Esophagus muscularis mucosa (tissue), 4 donors: ENCODE measurements around the gene CACNA1E.

Source experiments
- CTCF ChIP-seq, 3 experiments: fragments of 200-600 bp in 2 of 3; fragments of 450-650 bp in 1 of 3; sonication (generic) in 2 of 3; IDR thresholded peaks; one replicate each; pipeline ENCODE4 v1.5.1; 2017 to 2019; ENCODE audit warnings: antibody characterized with exemption in 3 of 3, mild to moderate bottlenecking in 2 of 3, moderate library complexity in 1 of 3
- EP300 ChIP-seq: sonication (generic); formaldehyde crosslinking; IDR thresholded peaks from one replicate; pipeline ENCODE4 v1.6.1; 2017; ENCODE audit warnings: antibody characterized with exemption
- POLR2A ChIP-seq: fragments of 450-650 bp; IDR thresholded peaks from one replicate; pipeline ENCODE4 v1.6.1; 2017; ENCODE audit warnings: antibody characterized with exemption, moderate library complexity, mild to moderate bottlenecking, low read depth
- POLR2AphosphoS5 ChIP-seq, 2 donors: sonication (generic); formaldehyde crosslinking; IDR thresholded peaks; one replicate each; pipeline ENCODE4 v1.6.1; 2017; ENCODE audit warnings: antibody characterized with exemption in 2 of 2

DNA sequence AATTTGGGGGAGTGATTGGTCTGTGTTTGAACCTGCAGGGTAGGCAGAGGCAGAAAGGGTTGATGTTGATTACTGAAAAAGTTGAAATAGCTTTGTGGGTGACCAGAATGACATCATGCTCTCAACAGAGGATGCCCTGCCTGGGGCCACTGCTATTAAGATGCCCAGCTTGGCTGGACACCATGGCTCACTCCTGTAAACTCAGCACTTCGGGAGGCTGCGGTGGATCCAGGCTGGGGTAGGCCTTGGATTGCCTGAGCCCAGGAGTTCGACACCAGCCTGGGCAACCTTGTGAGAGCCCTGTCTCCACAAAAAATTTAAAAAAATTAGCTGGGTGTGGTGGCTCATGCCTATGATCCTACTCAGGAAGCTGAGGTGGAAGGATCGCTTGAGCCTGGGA, 42.8 kb upstream of the CACNA1E start:
- TF ChIP-seq CTCF (IDR thresholded peaks at IDR 0.05) (no peak), POLR2A (no peak), POLR2AphosphoS5 (IDR thresholded peaks at IDR 0.05) (no peak), EP300 (no peak)
